NT2/D1 (cell line): ENCODE data around the gene PARVA.

Experiments used
- DNase-seq: peaks from one replicate; pipeline ENCODE4 v3.0.0-alpha.2; 2011; ENCODE audit warnings: low read depth, low spot score
- H3K27me3 ChIP-seq: 2 replicates; pipeline ENCODE4 v1.6.0; 2011; ENCODE audit warnings: mild to moderate bottlenecking; ENCODE audit not compliant: insufficient read length, insufficient read depth
- H3K36me3 ChIP-seq: 2 replicates; pipeline ENCODE4 v1.6.1; 2011; ENCODE audit warnings: mild to moderate bottlenecking, low read length, mixed read lengths; ENCODE audit not compliant: insufficient read depth, insufficient read length
- H3K4me1 ChIP-seq: 2 replicates; pipeline ENCODE4 v1.5.1; 2011; ENCODE audit not compliant: insufficient read depth, insufficient read length
- H3K4me3 ChIP-seq: 2 replicates; pipeline ENCODE4 v1.5.1; 2011; ENCODE audit warnings: low read depth; ENCODE audit not compliant: insufficient read length
- H3K9ac ChIP-seq: 2 replicates; pipeline ENCODE4 v1.6.0; 2011; ENCODE audit warnings: low read depth; ENCODE audit not compliant: insufficient read length
- H3K9me3 ChIP-seq: 2 replicates; pipeline ENCODE4 v1.5.1; 2011; ENCODE audit warnings: mild to moderate bottlenecking, low read length; ENCODE audit not compliant: insufficient read depth
- SUZ12 ChIP-seq: IDR thresholded peaks from 2 replicates; pipeline ENCODE4 v1.6.1; 2011; ENCODE audit not compliant: insufficient read length, insufficient read depth; ENCODE audit errors: extremely low read depth
- YY1 ChIP-seq: IDR thresholded peaks from 2 replicates; pipeline ENCODE4 v1.6.1; 2011; ENCODE audit not compliant: insufficient read length, insufficient read depth
- ZNF274 ChIP-seq: IDR thresholded peaks from 2 replicates; pipeline ENCODE4 v1.6.1; 2011; ENCODE audit warnings: mild to moderate bottlenecking, low read depth, low read length

PARVA gene

DNA sequence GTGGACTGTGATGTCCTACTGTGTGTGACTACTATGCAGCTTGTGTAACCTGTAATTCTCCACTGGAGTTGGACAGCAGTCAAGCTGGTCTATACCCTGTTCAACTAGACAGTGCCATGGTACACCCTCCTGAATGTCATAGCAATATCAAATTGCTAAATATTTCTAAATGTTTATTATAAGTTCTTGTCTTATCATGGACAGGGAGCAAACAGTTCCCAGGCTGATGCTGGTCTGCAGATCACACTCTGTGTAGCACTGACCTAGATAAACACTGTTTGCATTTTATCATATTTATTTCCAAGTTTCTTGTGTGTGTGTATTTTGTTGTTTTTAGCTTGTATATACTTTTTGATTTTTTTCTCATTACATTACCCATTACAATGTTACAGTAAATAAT, 22.0 kb downstream of the PARVA start:
- no peak for DNase-seq
- no peak overlapping the region for H3K9ac ChIP-seq
- no peaks in the 10 kb centered on the region for H3K4me1 ChIP-seq
- H3K9me3 ChIP-seq: peaks cover 24% of the 10 kb centered on the region
- H3K27me3 ChIP-seq: no peaks in the 10 kb centered on the region
- no peak overlapping the region for H3K4me3 ChIP-seq
- TF ChIP-seq SUZ12 (no peak), ZNF274 (no peak), YY1 (no peak)
- peaks cover 5% of the 10 kb centered on the region for H3K36me3 ChIP-seq

DNA sequence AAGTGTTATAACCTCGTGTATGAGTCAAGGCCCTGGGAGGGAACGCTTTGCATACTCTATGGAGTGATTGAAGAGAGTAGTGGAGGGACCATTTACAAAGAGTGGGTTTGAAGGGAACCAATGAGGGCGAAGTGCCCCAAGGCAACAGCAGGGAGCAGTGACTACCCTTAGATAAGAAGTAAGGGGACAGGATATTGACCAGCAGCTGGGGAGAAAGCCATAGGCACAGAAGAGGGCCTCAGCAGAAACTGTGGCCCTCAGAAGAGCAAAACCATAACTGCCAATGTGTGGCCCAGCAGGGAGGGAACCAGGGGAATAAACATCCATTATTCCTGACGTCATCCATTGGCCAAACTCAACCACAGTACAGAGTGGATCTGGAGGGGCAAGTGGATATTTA, 24.7 kb downstream of the PARVA start:
- no peak overlapping the region for H3K4me3 ChIP-seq
- no peaks in the 10 kb centered on the region for H3K27me3 ChIP-seq
- TF ChIP-seq YY1: no peak
- H3K9me3 ChIP-seq: peaks cover 3% of the 10 kb centered on the region
- H3K4me1 ChIP-seq: no peaks in the 10 kb centered on the region
- H3K9ac ChIP-seq: no peak overlapping the region
- DNase-seq: no peak
- H3K36me3 ChIP-seq: no peaks in the 10 kb centered on the region

DNA sequence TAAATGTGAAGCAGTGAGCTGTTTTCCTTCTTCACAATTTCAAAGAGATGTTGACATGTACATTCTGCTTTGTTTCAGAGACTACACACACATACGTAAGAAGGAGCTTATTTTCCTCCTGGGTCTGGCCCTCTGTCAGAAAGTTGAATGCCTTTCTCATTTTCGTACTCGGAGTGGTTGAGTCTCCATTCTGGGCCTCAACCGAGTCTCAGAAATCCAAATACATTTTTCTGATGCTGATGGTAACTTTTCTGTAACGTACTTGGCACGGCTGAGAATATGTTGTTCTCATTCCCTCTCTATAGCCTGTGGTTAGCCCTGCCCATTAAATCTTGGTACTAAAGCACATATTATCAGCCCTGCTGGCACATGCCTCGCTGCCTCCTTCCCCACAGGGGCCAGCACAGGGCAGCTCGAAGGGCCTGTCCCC, 25.3 kb downstream of the PARVA start:
- Histone ChIP-seq H3K9ac (no peak overlapping the region), H3K4me1 (no peaks in the 10 kb centered on the region), H3K27me3 (no peaks in the 10 kb centered on the region), H3K9me3 (no peaks in the 10 kb centered on the region), H3K36me3 (no peaks in the 10 kb centered on the region), H3K4me3 (no peak overlapping the region)
- DNase-seq: no peak
- TF ChIP-seq SUZ12 (no peak), ZNF274 (no peak), YY1 (no peak)

DNA sequence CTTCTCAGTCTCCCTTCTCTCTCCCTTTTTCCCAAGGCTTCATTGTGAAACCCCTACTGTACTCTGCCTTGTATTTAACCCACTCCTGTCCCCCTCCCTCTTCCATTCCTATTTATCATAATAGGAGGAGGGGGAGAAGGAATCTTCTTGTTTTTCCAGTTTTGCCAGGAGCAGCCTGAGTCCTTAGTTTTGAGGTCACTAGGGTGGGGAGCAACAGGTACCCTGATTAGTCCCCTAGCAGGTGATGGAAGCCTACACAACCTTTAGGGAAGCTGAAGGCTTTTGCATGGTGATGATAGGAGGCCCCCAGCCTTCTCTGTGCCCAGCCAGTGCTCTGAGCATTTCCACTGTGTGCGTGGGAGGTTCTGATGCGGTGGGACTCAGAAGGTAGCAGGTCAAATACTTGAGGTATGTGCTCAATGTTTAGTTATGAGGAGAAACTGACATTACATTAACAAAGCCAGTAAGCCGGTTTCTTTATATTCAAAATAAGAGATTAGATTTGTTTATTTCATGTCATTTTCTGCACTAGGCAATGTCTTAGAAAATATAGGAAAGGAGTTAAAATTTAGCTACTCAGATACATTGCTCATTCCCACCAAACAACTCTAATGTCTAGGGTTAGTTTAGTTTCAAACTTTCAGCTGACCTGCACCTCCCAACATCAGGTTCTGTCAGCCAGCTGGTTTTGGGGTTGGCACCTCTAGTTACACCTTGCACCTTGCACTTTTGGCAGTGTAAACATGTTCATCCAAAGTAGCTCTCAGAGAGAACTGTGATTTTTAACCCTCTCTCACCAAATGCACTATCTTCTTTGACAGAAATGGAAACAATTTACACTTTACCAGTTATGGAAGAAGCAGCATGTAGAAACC, 26.0 kb downstream of the PARVA start:
- TF ChIP-seq YY1 (no peak), SUZ12 (no peak), ZNF274 (no peak)

DNA sequence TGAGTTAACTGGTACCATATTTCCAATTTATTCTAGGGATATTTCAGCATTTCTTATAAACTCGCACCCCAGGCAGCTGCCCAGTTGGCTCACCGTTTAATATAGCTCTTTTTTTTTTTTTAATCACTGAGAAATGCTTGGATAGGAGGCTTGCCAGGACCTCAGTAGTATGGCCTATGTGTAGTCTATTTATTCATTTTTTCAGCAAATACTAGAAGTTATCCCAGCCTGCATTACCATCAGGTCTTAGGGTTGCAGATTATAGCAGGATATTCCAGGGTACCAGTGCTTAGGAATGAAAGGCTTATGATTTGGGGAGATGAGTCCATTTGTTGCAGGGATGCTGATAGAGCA, 26.6 kb downstream of the PARVA start:
- no peaks in the 10 kb centered on the region for H3K9me3 ChIP-seq
- H3K4me3 ChIP-seq: no peak overlapping the region
- DNase-seq: no peak
- H3K27me3 ChIP-seq: no peaks in the 10 kb centered on the region
- H3K9ac ChIP-seq: no peak overlapping the region
- TF ChIP-seq SUZ12 (no peak), YY1 (no peak), ZNF274 (no peak)
- no peaks in the 10 kb centered on the region for H3K36me3 ChIP-seq
- H3K4me1 ChIP-seq: no peaks in the 10 kb centered on the region

More for the DNA sequence above, 26.0 kb downstream of the PARVA start:
- Histone ChIP-seq H3K4me1 (no peaks in the 10 kb centered on the region), H3K27me3 (no peaks in the 10 kb centered on the region), H3K9me3 (no peaks in the 10 kb centered on the region), H3K9ac (no peak overlapping the region), H3K36me3 (no peaks in the 10 kb centered on the region), H3K4me3 (no peak overlapping the region)
- no peak for DNase-seq

DNA sequence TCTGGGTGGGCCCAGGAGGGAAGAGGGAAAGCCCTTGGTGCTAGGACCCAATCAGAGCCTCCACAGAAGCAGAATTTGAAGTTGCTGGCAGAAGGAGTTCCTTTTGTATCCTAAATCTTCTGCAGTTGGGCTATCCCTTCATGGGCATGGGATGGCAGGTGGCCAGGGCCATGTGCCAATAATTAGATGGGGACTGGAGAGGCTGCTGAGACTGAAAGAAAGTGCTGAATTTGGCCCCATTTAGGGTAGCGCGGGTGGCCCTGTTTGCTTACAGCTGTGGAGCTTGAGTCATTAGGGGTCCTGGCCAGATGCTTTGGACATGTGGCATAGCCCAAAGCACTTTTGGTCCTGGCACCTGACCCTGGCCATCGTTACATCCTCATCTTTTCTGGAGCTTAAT, 27.1 kb downstream of the PARVA start:
- Histone ChIP-seq H3K36me3 (peaks cover 2% of the 10 kb centered on the region), H3K9ac (no peak overlapping the region), H3K27me3 (no peaks in the 10 kb centered on the region), H3K4me1 (no peaks in the 10 kb centered on the region), H3K9me3 (no peaks in the 10 kb centered on the region), H3K4me3 (no peak overlapping the region)
- no peak for TF ChIP-seq ZNF274
- no peak for TF ChIP-seq YY1
- no peak for TF ChIP-seq SUZ12
- DNase-seq: no peak

DNA sequence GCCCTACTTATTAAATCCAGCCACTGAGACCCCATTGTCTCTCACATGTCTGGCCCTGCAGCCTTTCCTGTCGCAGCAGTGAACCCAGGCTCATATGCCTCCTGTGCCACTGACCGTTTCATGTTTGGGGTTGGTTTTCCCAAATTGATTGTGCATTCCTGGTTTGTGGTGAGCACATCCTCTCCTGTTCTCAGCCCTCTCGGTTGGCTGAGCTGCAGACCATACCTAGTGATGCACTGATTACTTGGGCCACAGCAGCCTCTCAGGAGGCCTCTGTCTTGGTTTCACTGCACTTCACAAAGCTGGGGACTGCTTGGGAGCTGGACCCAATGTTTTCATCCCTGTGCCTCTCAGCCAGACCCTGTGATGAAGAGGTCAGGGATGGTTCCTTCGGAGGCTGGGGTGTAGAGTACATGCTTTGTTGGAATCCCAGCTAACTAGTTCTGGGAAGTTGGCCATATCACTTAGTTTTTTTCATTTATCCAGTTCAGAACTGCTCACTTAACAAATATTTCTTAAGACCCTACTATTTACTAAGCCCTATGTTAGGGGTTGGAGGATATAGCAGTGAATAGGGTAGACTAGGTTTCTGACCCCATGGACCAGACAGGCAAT, 30.9 kb downstream of the PARVA start:
- H3K27me3 ChIP-seq: no peaks in the 10 kb centered on the region
- no peak overlapping the region for H3K4me3 ChIP-seq
- no peak overlapping the region for H3K9ac ChIP-seq
- no peak for DNase-seq
- peaks cover 2% of the 10 kb centered on the region for H3K4me1 ChIP-seq
- H3K36me3 ChIP-seq: peaks cover 2% of the 10 kb centered on the region
- H3K9me3 ChIP-seq: no peaks in the 10 kb centered on the region
- no peak for TF ChIP-seq ZNF274
- no peak for TF ChIP-seq SUZ12
- no peak for TF ChIP-seq YY1
